GM12873 (cell line): ENCODE measurements around the gene CCDC148.

ENCODE experiments used
- CTCF ChIP-seq: IDR thresholded peaks from 2 replicates; pipeline ENCODE4 v1.5.1; 2012; ENCODE audit warnings: low read depth, mild to moderate bottlenecking, moderate library complexity, low read length, control low read depth; ENCODE audit not compliant: insufficient read depth; ENCODE audit errors: missing control alignments

The CCDC148 gene

GRCh38 chr2:158270536-158270935, 186.0 kb downstream of the CCDC148 start:
- no peak for TF ChIP-seq CTCF

- no peak for TF ChIP-seq CTCF
These were observed 187.4 kb downstream of the CCDC148 start for GRCh38 chr2:158269143-158269542.

- no peak for TF ChIP-seq CTCF
These were observed 190.4 kb downstream of the CCDC148 start for GRCh38 chr2:158266111-158266510.

GRCh38 chr2:158255257-158255656, 201.3 kb downstream of the CCDC148 start:
- no peak for TF ChIP-seq CTCF

- TF ChIP-seq CTCF: no peak
These were observed 203.4 kb downstream of the CCDC148 start for GRCh38 chr2:158253170-158253569.

GRCh38 chr2:158251356-158251755, 205.2 kb downstream of the CCDC148 start:
- no peak for TF ChIP-seq CTCF

- no peak for TF ChIP-seq CTCF
These were observed 213.2 kb downstream of the CCDC148 start for GRCh38 chr2:158243392-158243791.

- TF ChIP-seq CTCF: no peak
These were observed 214.3 kb downstream of the CCDC148 start for GRCh38 chr2:158242280-158242679.
